ENCODE results near the gene SMAD9.

- no peak for TF ChIP-seq CTCF (IDR thresholded peaks at IDR 0.05; ENCODE audit: low read length)
- TF ChIP-seq EZH2 (optimal IDR thresholded peaks at IDR 0.05; ENCODE audit: low read depth, low read length), result no peak
- TF ChIP-seq EZH2phosphoT487 (IDR thresholded peaks at IDR 0.05; ENCODE audit: low read length), result no peak
These were observed 57.9 kb downstream of the SMAD9 start for GRCh38 chr13:36862002-36862685.
